Endothelial cell (in vitro differentiated cells): Measurements from ENCODE around the gene ANO4. TPM values are rescaled to one million over a fixed set of nuclear protein-coding genes. Genes with fewer than 3 reads are reported as not detected.
"Not testable (repeated sequence)": the region's sequence is repeated elsewhere in the genome, so short reads cannot be mapped to it uniquely, and the experiment has no call there.

Source experiments
- DNase-seq: peaks from one replicate; pipeline ENCODE4 v3.0.0; 2021; ENCODE audit warnings: low spot score
- H3K27ac Mint-ChIP-seq: one replicate; pipeline ENCODE4 v1.8.0; 2021; ENCODE audit warnings: mixed read lengths, inconsistent platforms; ENCODE audit not compliant: unreplicated experiment
- H3K27me3 Mint-ChIP-seq: one replicate; pipeline ENCODE4 v1.8.0; 2021; ENCODE audit warnings: mild to moderate bottlenecking, moderate library complexity, mixed read lengths, inconsistent platforms; ENCODE audit not compliant: unreplicated experiment
- H3K36me3 Mint-ChIP-seq: one replicate; pipeline ENCODE4 v1.8.0; 2021; ENCODE audit warnings: mild to moderate bottlenecking, low read depth, mixed read lengths, inconsistent platforms; ENCODE audit not compliant: unreplicated experiment
- H3K4me1 Mint-ChIP-seq: one replicate; pipeline ENCODE4 v1.8.0; 2021; ENCODE audit warnings: mild to moderate bottlenecking, mixed read lengths, inconsistent platforms; ENCODE audit not compliant: unreplicated experiment
- H3K4me3 Mint-ChIP-seq: one replicate; pipeline ENCODE4 v1.8.0; 2021; ENCODE audit warnings: mild to moderate bottlenecking, mixed read lengths, inconsistent platforms; ENCODE audit not compliant: unreplicated experiment
- H3K9me3 Mint-ChIP-seq: one replicate; pipeline ENCODE4 v1.8.0; 2021; ENCODE audit warnings: mixed read lengths, inconsistent platforms; ENCODE audit not compliant: unreplicated experiment
- CTCF ChIP-seq: fragments of 200-600 bp; sonication (generic); IDR thresholded peaks from one replicate; pipeline ENCODE4 v1.5.0; 2021; ENCODE audit warnings: antibody characterized with exemption; ENCODE audit not compliant: unreplicated experiment
- total RNA-seq: library from RNA; stranded (reverse); fragmentation: NEBNext Ultra II Directional; extraction: Animal tissue kit (Norgen Biotek cat#: 25700); gene quantifications from one replicate; pipeline ENCODE4 v1.2.1, GENCODE V29; 2021; ENCODE audit not compliant: unreplicated experiment

ANO4 gene
- total RNA-seq, 1 donor from 2014 or later, result 1.1 TPM

GRCh38 chr12:101086490-101087135, 292.0 kb downstream of the ANO4 start:
- Mint-ChIP-seq H3K4me1 (peaks cover 21% of the 10 kb centered on the region), H3K4me3 (peak overlapping the region; percentile 3), H3K9me3 (no peaks in the 10 kb centered on the region), H3K27ac (peak overlapping the region; percentile 85), H3K36me3 (no peaks in the 10 kb centered on the region), H3K27me3 (peaks cover 6% of the 10 kb centered on the region)
- TF ChIP-seq CTCF, result no peak
- DNase-seq, result peak; percentile 47

- peaks cover 6% of the 10 kb centered on the region for H3K27me3 Mint-ChIP-seq
- peaks cover 24% of the 10 kb centered on the region for H3K4me1 Mint-ChIP-seq
- H3K27ac Mint-ChIP-seq, result no peak overlapping the region
- no peak for TF ChIP-seq CTCF
- no peaks in the 10 kb centered on the region for H3K36me3 Mint-ChIP-seq
- no peak for DNase-seq
- no peak overlapping the region for H3K4me3 Mint-ChIP-seq
- H3K9me3 Mint-ChIP-seq, result no peaks in the 10 kb centered on the region
These were observed 293.3 kb downstream of the ANO4 start for GRCh38 chr12:101087920-101088319.

GRCh38 chr12:101089271-101089670, 294.7 kb downstream of the ANO4 start:
- H3K4me3 Mint-ChIP-seq, result no peak overlapping the region
- H3K36me3 Mint-ChIP-seq, result no peaks in the 10 kb centered on the region
- peaks cover 24% of the 10 kb centered on the region for H3K4me1 Mint-ChIP-seq
- no peaks in the 10 kb centered on the region for H3K9me3 Mint-ChIP-seq
- peaks cover 6% of the 10 kb centered on the region for H3K27me3 Mint-ChIP-seq
- H3K27ac Mint-ChIP-seq, result no peak overlapping the region
- DNase-seq, result no peak
- TF ChIP-seq CTCF, result no peak

- peaks cover 24% of the 10 kb centered on the region for H3K4me1 Mint-ChIP-seq
- H3K9me3 Mint-ChIP-seq, H3K4me3 Mint-ChIP-seq, H3K36me3 Mint-ChIP-seq, H3K27me3 Mint-ChIP-seq, H3K27ac Mint-ChIP-seq, DNase-seq: not testable (repeated sequence)
These were observed 295.6 kb downstream of the ANO4 start for GRCh38 chr12:101090222-101090621.

- Mint-ChIP-seq H3K27me3 (no peaks in the 10 kb centered on the region), H3K9me3 (no peaks in the 10 kb centered on the region), H3K4me3 (no peak overlapping the region), H3K36me3 (no peaks in the 10 kb centered on the region), H3K27ac (no peak overlapping the region), H3K4me1 (peaks cover 6% of the 10 kb centered on the region)
- no peak for TF ChIP-seq CTCF
- DNase-seq, result no peak
These were observed 303.4 kb downstream of the ANO4 start for GRCh38 chr12:101097829-101098580.
